ENCODE measurements around the gene RARS2.

- TF ChIP-seq POLR2AphosphoS5 (IDR thresholded peaks at IDR 0.05; ENCODE audit: low read depth, low read length) (no peak), POLR2A (IDR thresholded peaks at IDR 0.05; ENCODE audit: low read depth, low read length) (no peak), TAF1 (IDR thresholded peaks at IDR 0.05; ENCODE audit: borderline replicate concordance, low read depth, low read length) (no peak)
Observed at GRCh38 chr6:87553159-87553765, 36.5 kb downstream of the RARS2 start.
